ENCODE results near the gene TEX19.

DNA sequence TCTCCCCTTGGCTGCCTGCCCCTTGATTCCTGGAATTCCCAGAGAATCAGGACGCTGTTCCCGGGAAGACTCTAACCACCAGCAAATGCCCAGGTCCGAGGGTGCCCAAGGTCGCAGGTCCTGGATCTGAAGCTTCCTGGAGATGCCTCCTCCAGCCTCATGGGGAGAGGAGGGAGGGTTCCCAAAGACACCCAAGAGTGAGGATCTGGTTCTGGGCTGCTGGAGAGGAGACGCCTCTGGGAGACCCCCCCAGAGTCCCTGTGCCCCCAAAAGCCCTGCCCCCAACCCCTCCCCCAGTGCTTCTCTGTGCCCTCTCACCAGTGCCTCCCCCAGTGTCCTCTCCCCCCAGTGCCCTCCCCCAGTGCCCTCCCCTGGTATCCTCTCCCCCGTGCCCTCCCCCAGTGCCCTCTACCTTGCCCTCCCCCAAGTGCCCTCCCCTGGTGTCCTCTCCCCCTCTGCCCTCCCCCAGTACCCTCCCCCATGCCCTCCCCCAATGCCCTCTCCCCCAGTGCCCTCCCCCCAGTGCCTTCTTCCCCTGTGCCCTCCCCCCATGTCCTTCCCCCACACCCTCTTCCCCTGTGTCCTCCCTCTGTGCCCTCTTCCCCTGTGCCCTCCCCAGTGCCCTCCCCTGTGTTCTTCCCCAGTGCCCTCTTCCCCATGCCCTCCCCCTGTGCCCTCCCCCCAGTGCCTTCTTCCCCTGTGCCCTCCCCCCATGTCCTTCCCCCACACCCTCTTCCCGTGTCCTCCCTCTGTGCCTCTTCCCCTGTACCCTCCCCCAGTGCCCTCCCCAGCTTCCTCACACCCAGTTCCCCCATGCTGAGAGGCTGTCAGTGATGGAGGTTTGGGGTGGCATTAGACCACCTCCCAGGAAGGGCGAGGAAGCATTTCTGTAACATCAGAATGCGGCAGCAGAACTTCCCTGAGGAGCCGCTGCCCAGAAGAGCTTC, 19.1 kb upstream of the TEX19 start:
- TF ChIP-seq, protein P1, sequence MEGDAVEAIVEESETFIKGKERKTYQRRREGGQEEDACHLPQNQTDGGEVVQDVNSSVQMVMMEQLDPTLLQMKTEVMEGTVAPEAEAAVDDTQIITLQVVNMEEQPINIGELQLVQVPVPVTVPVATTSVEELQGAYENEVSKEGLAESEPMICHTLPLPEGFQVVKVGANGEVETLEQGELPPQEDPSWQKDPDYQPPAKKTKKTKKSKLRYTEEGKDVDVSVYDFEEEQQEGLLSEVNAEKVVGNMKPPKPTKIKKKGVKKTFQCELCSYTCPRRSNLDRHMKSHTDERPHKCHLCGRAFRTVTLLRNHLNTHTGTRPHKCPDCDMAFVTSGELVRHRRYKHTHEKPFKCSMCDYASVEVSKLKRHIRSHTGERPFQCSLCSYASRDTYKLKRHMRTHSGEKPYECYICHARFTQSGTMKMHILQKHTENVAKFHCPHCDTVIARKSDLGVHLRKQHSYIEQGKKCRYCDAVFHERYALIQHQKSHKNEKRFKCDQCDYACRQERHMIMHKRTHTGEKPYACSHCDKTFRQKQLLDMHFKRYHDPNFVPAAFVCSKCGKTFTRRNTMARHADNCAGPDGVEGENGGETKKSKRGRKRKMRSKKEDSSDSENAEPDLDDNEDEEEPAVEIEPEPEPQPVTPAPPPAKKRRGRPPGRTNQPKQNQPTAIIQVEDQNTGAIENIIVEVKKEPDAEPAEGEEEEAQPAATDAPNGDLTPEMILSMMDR (IDR thresholded peaks at IDR 0.05): no peak
- TF ChIP-seq POLR2AphosphoS5 (IDR thresholded peaks at IDR 0.05; ENCODE audit: low read depth, low read length) (no peak), SIN3A (IDR thresholded peaks at IDR 0.05; ENCODE audit: borderline replicate concordance, insufficient read depth, low read depth, low read length) (no peak)
- TF ChIP-seq, protein P2, sequence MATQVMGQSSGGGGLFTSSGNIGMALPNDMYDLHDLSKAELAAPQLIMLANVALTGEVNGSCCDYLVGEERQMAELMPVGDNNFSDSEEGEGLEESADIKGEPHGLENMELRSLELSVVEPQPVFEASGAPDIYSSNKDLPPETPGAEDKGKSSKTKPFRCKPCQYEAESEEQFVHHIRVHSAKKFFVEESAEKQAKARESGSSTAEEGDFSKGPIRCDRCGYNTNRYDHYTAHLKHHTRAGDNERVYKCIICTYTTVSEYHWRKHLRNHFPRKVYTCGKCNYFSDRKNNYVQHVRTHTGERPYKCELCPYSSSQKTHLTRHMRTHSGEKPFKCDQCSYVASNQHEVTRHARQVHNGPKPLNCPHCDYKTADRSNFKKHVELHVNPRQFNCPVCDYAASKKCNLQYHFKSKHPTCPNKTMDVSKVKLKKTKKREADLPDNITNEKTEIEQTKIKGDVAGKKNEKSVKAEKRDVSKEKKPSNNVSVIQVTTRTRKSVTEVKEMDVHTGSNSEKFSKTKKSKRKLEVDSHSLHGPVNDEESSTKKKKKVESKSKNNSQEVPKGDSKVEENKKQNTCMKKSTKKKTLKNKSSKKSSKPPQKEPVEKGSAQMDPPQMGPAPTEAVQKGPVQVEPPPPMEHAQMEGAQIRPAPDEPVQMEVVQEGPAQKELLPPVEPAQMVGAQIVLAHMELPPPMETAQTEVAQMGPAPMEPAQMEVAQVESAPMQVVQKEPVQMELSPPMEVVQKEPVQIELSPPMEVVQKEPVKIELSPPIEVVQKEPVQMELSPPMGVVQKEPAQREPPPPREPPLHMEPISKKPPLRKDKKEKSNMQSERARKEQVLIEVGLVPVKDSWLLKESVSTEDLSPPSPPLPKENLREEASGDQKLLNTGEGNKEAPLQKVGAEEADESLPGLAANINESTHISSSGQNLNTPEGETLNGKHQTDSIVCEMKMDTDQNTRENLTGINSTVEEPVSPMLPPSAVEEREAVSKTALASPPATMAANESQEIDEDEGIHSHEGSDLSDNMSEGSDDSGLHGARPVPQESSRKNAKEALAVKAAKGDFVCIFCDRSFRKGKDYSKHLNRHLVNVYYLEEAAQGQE (IDR thresholded peaks at IDR 0.05; ENCODE audit: insufficient read depth in 1 of 2, low read depth in 2 of 2, low read length in 1 of 2): no peak
